HG03039 (cell line): Measurements from ENCODE around the gene CADPS2.

Experiments
- ATAC-seq: cut with Tn5 transposase; IDR thresholded peaks from one replicate; pipeline ENCODE4 v1.9.1; 2021; ENCODE audit warnings: mild to moderate bottlenecking, moderate library complexity; ENCODE audit not compliant: unreplicated experiment

Gene CADPS2

GRCh38 chr7:122789156-122789555, 97.1 kb downstream of the CADPS2 start:
- no peak for ATAC-seq

- no peak for ATAC-seq
Measured at GRCh38 chr7:122770686-122771335, 115.4 kb downstream of the CADPS2 start.

- no peak for ATAC-seq
Measured at GRCh38 chr7:122768827-122769226, 117.4 kb downstream of the CADPS2 start.

- ATAC-seq = no peak
Measured at GRCh38 chr7:122767339-122767738, 118.9 kb downstream of the CADPS2 start.

- ATAC-seq = no peak
Measured at GRCh38 chr7:122766593-122766992, 119.7 kb downstream of the CADPS2 start.

GRCh38 chr7:122764902-122765301, 121.4 kb downstream of the CADPS2 start:
- ATAC-seq = no peak

GRCh38 chr7:122764020-122764419, 122.2 kb downstream of the CADPS2 start:
- no peak for ATAC-seq

GRCh38 chr7:122762071-122762470, 124.2 kb downstream of the CADPS2 start:
- no peak for ATAC-seq

GRCh38 chr7:122758501-122758900, 127.8 kb downstream of the CADPS2 start:
- no peak for ATAC-seq

- no peak for ATAC-seq
Measured at GRCh38 chr7:122756860-122757259, 129.4 kb downstream of the CADPS2 start.

GRCh38 chr7:122755696-122756095, 130.6 kb downstream of the CADPS2 start:
- no peak for ATAC-seq

- no peak for ATAC-seq
Measured at GRCh38 chr7:122752583-122752982, 133.7 kb downstream of the CADPS2 start.

GRCh38 chr7:122750389-122750788, 135.9 kb downstream of the CADPS2 start:
- no peak for ATAC-seq

- ATAC-seq = no peak
Measured at GRCh38 chr7:122748195-122748594, 138.1 kb downstream of the CADPS2 start.

GRCh38 chr7:122746948-122747347, 139.3 kb downstream of the CADPS2 start:
- ATAC-seq = no peak

- no peak for ATAC-seq
Measured at GRCh38 chr7:122743211-122743610, 143.0 kb downstream of the CADPS2 start.

- no peak for ATAC-seq
Measured at GRCh38 chr7:122738947-122739346, 147.3 kb downstream of the CADPS2 start.

GRCh38 chr7:122736183-122736582, 150.1 kb downstream of the CADPS2 start:
- no peak for ATAC-seq

- ATAC-seq = no peak
Measured at GRCh38 chr7:122727759-122728158, 158.5 kb downstream of the CADPS2 start.

- no peak for ATAC-seq
Measured at GRCh38 chr7:122727354-122727753, 158.9 kb downstream of the CADPS2 start.

GRCh38 chr7:122726881-122727280, 159.4 kb downstream of the CADPS2 start:
- ATAC-seq = no peak

- ATAC-seq = no peak
Measured at GRCh38 chr7:122724366-122724765, 161.9 kb downstream of the CADPS2 start.

- ATAC-seq = no peak
Measured at GRCh38 chr7:122719010-122719578, 167.2 kb downstream of the CADPS2 start.
